PC-3 (cell line): ENCODE measurements around the gene APOBR. TPM values are rescaled to one million over a fixed set of nuclear protein-coding genes. Genes with fewer than 3 reads are reported as not detected.
"Not testable (repeated sequence)": the region's sequence is repeated elsewhere in the genome, so short reads cannot be mapped to it uniquely, and the experiment has no call there.

Experiments
- ATAC-seq: fragments of 200-7000 bp; cut with Tn5 transposase; 2 replicates; pipeline ENCODE4 v1.9.1; 2020; ENCODE audit warnings: mild to moderate bottlenecking, moderate library complexity
- BruUV-seq: library from RNA; stranded (reverse); fragments of 400-500 nt; replicated peaks from 2 replicates; lab custom pipeline; 2021; lab: Mats Ljungman, UMichigan
- CTCF ChIA-PET: fragments of 300-600 bp; sonication (Branson Sonifier 250); formaldehyde crosslinking; loops from one replicate; lab custom pipeline; 2022; ENCODE audit warnings: antibody characterized with exemption; lab: Charles Lee
- POLR2A ChIA-PET: fragments of 300-600 bp; sonication (Branson Sonifier 250); formaldehyde crosslinking; loops from one replicate; lab custom pipeline; 2022; ENCODE audit warnings: antibody characterized with exemption; ENCODE audit not compliant: unreplicated experiment; lab: Charles Lee
- DNase-seq: peaks from one replicate; pipeline ENCODE4 v3.0.0-alpha.2; 2015
- H2AFZ ChIP-seq: fragments of 300-600 bp; sonication (generic); 2 replicates; pipeline ENCODE4 v1.6.0; 2016; ENCODE audit warnings: antibody characterized with exemption, low read length
- H3F3A ChIP-seq: fragments of 300-600 bp; sonication (generic); one replicate; pipeline ENCODE4 v1.6.0; 2017; ENCODE audit warnings: antibody characterized with exemption, low read length, control low read depth, mild to moderate bottlenecking; ENCODE audit not compliant: unreplicated experiment
- H3K27ac ChIP-seq: fragments of 300-600 bp; sonication (generic); 2 replicates; pipeline ENCODE4 v1.5.1; 2016; ENCODE audit warnings: mild to moderate bottlenecking, low read length
- H3K27me3 ChIP-seq: fragments of 300-600 bp; sonication (generic); 2 replicates; pipeline ENCODE4 v1.6.1; 2016; ENCODE audit warnings: low read length, mixed read lengths
- H3K36me3 ChIP-seq: fragments of 300-600 bp; sonication (generic); 2 replicates; pipeline ENCODE4 v1.6.1; 2016; ENCODE audit warnings: low read depth, mixed run types, low read length, mixed read lengths
- H3K4me1 ChIP-seq: fragments of 300-600 bp; sonication (generic); 2 replicates; pipeline ENCODE4 v1.5.1; 2016; ENCODE audit warnings: low read length; ENCODE audit not compliant: insufficient read depth
- H3K4me2 ChIP-seq: fragments of 300-600 bp; sonication (generic); 2 replicates; pipeline ENCODE4 v1.6.0; 2016; ENCODE audit warnings: low read length
- H3K4me3 ChIP-seq: fragments of 300-600 bp; sonication (generic); 2 replicates; pipeline ENCODE4 v1.5.1; 2016; ENCODE audit warnings: mild to moderate bottlenecking, low read length, mixed read lengths
- H3K79me2 ChIP-seq: fragments of 300-600 bp; sonication (generic); 2 replicates; pipeline ENCODE4 v1.6.1; 2017; ENCODE audit warnings: low read length, mixed read lengths
- H3K9ac ChIP-seq: fragments of 300-600 bp; sonication (generic); 2 replicates; pipeline ENCODE4 v1.6.0; 2016; ENCODE audit warnings: mild to moderate bottlenecking, low read length
- H3K9me2 ChIP-seq: fragments of 300-600 bp; sonication (generic); replicated peaks from 2 replicates; pipeline ENCODE4 v1.6.1; 2016; ENCODE audit warnings: mixed run types, low read length, mixed read lengths
- H3K9me3 ChIP-seq: fragments of 300-600 bp; sonication (generic); 2 replicates; pipeline ENCODE4 v1.6.1; 2016; ENCODE audit warnings: low read length, mixed read lengths
- H4K20me1 ChIP-seq: fragments of 300-600 bp; sonication (generic); 2 replicates; pipeline ENCODE4 v1.6.1; 2016; ENCODE audit warnings: low read length, mixed read lengths
- EZH2 ChIP-seq: fragments of 300-600 bp; sonication (generic); IDR thresholded peaks from one replicate; pipeline ENCODE4 v1.6.1; 2017; ENCODE audit warnings: antibody characterized with exemption, mild to moderate bottlenecking, low read length; ENCODE audit not compliant: unreplicated experiment
- EZH2phosphoT487 ChIP-seq: fragments of 300-600 bp; sonication (generic); IDR thresholded peaks from 2 replicates; pipeline ENCODE4 v1.6.1; 2018; ENCODE audit warnings: mild to moderate bottlenecking, antibody characterized with exemption, low read length, borderline replicate concordance
- intact Hi-C: fragments of 100-400 bp; cut with micrococcal nuclease; formaldehyde crosslinking; loops from 2 replicates; pipeline ENCODE4 v1.9.0; 2023
- total RNA-seq: library from RNA; depleted of rRNA; stranded (reverse); fragments of >200 nt; gene quantifications from 2 replicates; pipeline ENCODE4 v1.2.3, GENCODE V29; 2014
- TF ChIP-seq, protein P1 (sequence below): fragments of 300-600 bp; sonication (generic); conservative IDR thresholded peaks from 2 replicates; pipeline ENCODE4 v1.5.1; 2017; ENCODE audit warnings: antibody characterized with exemption, low read depth, mild to moderate bottlenecking, low read length

The APOBR gene
- total RNA-seq, 1 experiment from 2014 or later, result 0.04 TPM

DNA sequence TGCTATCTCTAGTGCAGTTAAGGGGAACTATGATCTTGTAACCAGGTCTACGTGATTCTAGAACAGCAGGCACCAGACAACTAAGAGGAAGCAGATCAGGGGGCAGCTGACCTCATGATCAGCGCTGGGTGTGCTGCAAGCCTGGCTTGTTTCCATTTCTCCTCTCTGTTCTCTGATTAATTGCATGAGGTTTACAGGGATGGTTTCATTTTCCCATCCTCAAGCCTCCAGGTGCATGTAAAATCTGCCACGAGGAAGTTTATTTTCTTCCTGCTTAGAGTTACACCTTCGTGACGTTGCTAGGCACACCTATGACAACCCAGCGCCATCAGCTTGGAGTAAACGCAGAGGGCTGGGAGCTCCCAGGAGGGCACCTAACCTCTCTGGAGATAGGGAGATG, 48.6 kb downstream of the APOBR start:
- Histone ChIP-seq H3K9me2 (no peaks in the 10 kb centered on the region), H3F3A (no peaks in the 10 kb centered on the region), H3K4me1 (peaks cover 12% of the 10 kb centered on the region), H2AFZ (no peak overlapping the region), H3K4me3 (no peak overlapping the region), H3K9ac (no peak overlapping the region), H3K36me3 (no peaks in the 10 kb centered on the region), H3K27ac (no peak overlapping the region), H3K4me2 (no peak overlapping the region), H3K9me3 (no peaks in the 10 kb centered on the region), H4K20me1 (no peaks in the 10 kb centered on the region), H3K27me3 (no peaks in the 10 kb centered on the region), H3K79me2 (peaks cover 5% of the 10 kb centered on the region; the same call in 1 of the 2 replicates)
- CTCF ChIA-PET, result no interaction called here
- TF ChIP-seq EZH2phosphoT487 (no peak), EZH2 (no peak)
- TF ChIP-seq, protein P1, sequence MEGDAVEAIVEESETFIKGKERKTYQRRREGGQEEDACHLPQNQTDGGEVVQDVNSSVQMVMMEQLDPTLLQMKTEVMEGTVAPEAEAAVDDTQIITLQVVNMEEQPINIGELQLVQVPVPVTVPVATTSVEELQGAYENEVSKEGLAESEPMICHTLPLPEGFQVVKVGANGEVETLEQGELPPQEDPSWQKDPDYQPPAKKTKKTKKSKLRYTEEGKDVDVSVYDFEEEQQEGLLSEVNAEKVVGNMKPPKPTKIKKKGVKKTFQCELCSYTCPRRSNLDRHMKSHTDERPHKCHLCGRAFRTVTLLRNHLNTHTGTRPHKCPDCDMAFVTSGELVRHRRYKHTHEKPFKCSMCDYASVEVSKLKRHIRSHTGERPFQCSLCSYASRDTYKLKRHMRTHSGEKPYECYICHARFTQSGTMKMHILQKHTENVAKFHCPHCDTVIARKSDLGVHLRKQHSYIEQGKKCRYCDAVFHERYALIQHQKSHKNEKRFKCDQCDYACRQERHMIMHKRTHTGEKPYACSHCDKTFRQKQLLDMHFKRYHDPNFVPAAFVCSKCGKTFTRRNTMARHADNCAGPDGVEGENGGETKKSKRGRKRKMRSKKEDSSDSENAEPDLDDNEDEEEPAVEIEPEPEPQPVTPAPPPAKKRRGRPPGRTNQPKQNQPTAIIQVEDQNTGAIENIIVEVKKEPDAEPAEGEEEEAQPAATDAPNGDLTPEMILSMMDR, result no peak
- BruUV-seq, result no TSS peak
- ATAC-seq (no peak), DNase-seq (no peak)
- intact Hi-C loops, result no loop called here
- POLR2A ChIA-PET, result no interaction called here

DNA sequence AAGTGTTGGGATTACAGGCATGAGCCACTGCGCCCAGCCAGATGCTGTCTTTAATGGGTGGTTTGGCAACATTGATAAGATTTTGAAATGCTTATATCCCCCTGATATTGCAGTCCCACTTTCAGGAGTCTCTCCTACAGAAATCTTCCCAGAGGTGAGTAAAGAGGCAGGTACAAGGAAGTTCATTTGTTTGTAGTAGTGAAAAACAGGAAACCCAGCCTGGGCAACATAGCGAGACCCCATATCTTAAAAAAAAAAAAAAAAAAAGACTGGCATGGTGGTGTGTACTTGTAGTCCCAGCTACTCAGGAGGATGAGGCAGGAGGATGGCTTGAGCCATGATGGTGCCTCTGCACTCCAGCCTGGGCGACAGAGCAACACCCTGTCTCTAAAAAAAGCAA, 50.6 kb downstream of the APOBR start:
- CTCF ChIA-PET, result no interaction called here
- H3K9me3 ChIP-seq, result no peaks in the 10 kb centered on the region
- no peak overlapping the region for H3K9ac ChIP-seq
- no peaks in the 10 kb centered on the region for H4K20me1 ChIP-seq
- intact Hi-C loops, result no loop called here
- H3K36me3 ChIP-seq, result no peaks in the 10 kb centered on the region
- no peak overlapping the region for H3K4me2 ChIP-seq
- no peak overlapping the region for H3K27ac ChIP-seq
- BruUV-seq, result no TSS peak
- H3K27me3 ChIP-seq, result no peaks in the 10 kb centered on the region
- no peaks in the 10 kb centered on the region for H3K4me1 ChIP-seq
- H2AFZ ChIP-seq, result no peak overlapping the region
- H3K4me3 ChIP-seq, result no peak overlapping the region
- H3K79me2 ChIP-seq, result no peaks in the 10 kb centered on the region
- DNase-seq (no peak), ATAC-seq (no peak)
- POLR2A ChIA-PET, result no interaction called here
- H3K9me2 ChIP-seq, result no peaks in the 10 kb centered on the region
- no peaks in the 10 kb centered on the region for H3F3A ChIP-seq
- TF ChIP-seq EZH2phosphoT487 (no peak), EZH2 (no peak)
- TF ChIP-seq, protein P1, result no peak

DNA sequence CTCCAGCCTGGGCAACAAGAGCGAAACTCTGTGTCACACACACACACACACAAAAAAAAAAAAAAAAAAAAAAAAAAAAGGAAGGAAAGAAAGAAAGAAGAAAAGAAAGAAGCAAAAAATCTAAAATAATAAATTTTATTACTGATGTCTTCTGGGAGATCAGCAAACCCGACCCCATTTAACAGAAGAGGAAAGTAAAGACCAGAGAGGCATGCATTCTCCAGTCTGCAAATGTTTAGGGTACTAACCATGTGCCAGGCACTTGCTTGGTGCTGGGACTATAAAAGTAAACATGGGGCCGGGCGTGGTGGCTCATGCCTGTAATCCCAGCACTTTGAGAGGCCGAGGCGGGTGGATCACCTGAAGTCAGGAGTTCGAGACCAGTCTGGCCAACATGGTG, 51.5 kb downstream of the APOBR start:
- H3K27ac ChIP-seq, H3K9ac ChIP-seq, H3K4me2 ChIP-seq, CTCF ChIA-PET, H3K9me3 ChIP-seq, H3K4me3 ChIP-seq, H2AFZ ChIP-seq, H3F3A ChIP-seq, DNase-seq, H3K4me1 ChIP-seq, BruUV-seq, POLR2A ChIA-PET, H3K27me3 ChIP-seq, H4K20me1 ChIP-seq, H3K36me3 ChIP-seq, H3K9me2 ChIP-seq, H3K79me2 ChIP-seq, ATAC-seq, intact Hi-C loops: not testable (repeated sequence)
